Activated CD4-positive, alpha-beta T cell treated with anti-CD3 and anti-CD28 coated beads for 48 hours (primary cell): Measurements from ENCODE around the gene KCNA2.

ENCODE experiments used
- DNase-seq: peaks from one replicate; pipeline ENCODE4 v3.0.0-alpha.2; 2020

The KCNA2 gene

DNA sequence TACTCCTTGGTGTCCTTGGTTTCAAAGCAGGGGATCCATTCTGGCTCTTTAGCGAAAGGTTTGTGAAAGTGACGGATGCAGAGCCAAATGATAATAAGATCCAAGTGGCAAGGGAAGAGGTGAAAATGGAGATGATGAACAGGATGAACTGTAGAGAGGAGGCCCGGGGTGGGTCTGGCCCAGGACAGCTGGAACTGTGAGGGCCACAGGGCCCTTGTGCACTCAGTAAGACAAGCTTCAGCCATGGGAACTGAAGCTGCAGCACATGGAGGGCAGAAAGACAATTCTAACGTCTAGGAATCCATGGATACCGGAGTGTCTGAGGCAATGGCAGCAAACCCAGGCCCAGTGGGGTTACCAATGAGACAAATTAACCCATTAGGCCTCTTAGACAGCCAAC, 4.8 kb downstream of the KCNA2 start:
- DNase-seq: no peak

DNA sequence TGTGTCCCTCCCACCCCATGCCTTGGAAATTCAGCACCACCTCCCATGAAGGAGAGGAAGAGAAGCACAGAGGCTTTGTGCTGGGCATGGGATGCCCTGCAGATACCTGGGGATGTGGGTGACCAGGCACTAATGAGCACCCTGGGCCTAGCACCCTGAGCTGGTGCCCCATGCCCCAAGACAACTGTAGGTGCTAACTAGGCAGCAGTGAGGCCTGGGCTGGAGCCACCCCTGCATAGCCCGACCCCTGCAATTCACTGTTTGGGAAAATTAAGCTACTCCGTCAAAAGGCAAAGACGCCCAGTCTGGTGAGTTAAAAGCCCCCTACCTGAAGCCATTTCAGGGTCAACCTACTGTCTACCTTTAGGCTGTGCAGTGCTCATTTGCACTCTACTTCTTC, 5.4 kb downstream of the KCNA2 start:
- no peak for DNase-seq

DNA sequence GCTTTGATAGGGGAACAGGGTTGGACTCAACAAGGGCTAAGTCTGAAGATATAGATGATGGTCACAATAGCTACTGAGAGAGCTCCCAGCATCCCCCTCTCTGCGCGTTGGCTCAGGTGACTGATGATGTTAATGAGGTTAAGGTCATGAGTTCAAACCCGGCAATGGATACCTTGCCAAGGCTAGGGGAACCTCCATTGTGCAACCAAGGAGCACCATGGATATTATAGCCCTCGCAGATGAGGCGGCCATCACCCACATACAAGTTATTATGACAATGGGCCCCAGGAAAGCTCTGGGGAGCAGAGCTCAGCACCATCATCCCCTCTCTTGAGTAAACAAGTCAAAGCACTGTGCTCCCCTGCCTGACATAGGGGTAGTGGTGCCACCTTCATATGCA, 8.2 kb downstream of the KCNA2 start:
- no peak for DNase-seq

DNA sequence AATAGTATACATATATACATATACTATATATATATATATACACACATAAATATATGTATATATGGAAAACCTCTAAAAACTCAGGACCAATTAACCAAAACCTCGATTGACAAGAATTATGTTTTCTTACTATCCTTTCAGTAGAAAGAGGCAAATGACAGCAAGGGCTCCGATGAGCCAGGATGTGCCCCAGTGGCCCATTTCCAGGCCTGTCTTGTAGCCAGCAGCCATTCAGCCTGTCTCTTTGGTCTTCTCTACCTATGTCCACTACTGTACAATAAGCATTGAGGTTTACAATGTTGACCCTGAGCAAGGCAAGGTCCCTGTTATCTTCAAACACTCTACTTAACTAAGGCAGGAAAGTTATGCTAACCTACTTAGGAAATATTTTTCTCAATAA, 9.8 kb downstream of the KCNA2 start:
- DNase-seq: no peak

DNA sequence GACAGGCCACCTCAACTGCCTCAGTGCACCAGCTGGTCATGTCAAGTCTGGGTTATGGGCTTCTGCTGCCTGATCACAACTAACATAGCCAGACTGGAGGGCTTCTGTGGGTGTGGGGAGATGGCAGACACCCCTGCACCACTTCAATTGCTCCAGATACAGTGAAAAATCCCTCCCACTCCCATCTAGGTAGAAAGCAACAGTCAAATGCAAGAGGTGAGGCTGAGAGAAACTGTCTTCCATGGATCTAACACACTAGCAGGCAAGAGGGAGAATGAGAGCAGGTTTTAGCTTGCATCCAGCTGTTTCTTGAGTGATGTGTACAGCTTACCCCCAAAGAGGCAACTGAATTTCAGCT, 10.8 kb downstream of the KCNA2 start:
- DNase-seq: no peak

DNA sequence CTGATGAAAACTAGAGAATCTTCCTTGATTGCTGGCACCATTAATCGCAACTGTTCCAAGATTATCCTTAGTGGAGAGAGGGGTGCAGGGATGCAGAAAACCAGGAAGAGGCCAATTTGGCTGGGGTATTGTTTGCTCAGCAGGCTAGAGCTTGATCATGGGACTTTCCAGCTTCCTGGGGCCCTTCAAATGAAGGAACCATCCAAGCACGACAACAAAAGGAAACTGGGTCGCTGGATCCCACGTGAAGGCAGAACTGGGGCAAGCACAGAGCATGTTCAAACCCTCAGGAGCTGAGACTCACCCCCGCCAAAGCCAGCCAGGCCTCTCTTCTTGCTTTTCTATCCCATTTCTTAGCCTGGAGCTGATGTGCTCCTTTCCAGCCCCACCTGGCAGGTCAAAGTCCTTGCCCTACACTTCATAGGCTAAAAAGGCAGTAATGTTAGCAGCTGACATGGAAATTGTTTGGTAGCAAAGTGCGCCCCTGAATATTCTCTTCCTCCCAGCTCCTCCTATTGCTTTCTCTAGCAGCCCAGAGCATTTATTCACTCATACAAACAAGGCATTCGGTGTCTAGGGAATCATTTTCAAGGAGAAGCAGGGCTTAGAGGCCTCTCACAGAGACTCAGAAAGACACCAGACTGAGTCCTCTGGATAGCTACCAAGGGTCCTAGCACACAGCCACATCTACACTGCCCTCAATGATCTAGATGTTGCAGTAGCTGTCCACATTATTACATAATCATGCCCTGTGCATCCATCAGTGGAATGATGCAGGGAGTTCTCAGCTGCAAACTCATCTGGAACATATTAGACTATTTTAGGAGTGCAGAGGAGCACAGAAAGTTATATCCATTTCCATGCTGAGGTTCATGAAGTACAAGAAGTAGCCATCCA, 11.5 kb downstream of the KCNA2 start:
- DNase-seq: no peak

DNA sequence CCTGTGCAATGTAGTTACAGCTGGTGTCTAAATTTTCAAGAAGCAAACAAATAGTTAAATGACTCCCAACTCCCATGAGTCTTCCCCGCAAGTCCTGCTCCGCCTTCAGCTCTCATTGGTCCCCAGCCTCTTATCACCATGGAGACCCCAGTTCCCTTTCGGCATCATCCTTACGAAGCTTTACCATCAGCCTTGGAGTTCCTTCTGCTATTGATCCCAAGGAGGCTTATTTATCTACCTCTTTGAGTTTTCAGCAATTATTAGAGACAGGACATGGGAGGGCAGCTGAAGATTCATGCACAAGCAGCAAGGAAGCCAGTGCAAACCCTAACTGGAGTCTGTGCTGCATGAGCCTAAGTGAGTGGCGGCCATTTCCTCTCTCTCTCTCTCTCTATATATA, 12.3 kb downstream of the KCNA2 start:
- DNase-seq: no peak

DNA sequence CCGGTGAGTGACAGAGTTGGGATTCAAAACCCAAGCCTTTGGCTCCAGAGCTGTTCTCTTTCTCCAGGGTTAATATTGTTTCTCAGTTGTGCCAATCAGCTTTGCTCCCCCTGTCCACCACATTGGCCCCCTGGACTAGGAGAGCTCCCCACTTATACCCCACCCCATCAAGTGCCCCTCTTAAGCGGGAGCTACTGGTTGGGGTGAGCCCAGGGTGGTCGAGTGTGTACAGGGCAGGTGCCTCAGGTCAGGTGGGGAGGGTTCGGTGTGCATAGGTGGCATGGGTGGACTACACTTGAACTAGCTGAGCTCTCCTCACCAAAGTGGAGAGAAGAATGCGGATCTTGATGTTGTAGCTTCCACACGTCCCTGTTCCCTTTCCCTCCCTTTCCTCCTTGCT, 14.2 kb downstream of the KCNA2 start:
- no peak for DNase-seq

DNA sequence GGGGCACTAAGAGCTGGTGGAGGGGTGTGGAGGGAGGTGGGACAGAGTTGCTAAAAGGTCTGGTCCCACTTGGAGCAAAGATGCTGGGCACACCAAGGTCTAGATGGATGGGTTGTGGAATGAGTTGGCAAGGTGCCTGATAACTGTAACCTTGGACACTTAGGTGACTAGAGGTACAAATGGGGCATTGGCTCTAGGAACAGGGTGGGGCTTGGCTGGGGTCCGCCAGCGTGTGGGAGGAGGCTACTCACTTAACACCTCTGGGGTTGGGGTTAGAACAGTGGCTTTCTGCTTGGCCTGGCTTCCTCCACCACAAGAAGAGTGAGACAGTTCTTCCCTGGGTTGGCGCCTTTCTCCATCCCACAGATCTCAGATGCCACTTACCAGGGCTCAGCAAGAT, 17.2 kb downstream of the KCNA2 start:
- no peak for DNase-seq

DNA sequence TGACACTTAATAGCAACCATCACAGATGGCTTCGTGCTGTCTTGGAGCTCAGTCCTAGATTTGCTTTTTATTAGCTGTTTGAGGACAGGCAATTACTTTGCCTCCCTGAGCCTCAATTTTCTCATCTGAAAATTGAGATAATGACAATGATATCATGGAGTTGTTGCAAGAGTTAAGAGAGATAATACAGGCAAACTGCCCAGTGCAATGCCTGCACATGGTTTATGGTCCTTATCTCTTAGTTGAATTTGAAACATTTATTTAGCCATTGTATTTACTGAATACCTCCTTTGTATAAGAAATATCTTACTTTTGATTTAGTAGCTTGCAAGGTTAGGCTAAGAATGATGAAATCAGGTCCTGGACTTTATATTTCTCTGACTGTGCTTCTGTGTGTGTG, 17.7 kb downstream of the KCNA2 start:
- DNase-seq: no peak

DNA sequence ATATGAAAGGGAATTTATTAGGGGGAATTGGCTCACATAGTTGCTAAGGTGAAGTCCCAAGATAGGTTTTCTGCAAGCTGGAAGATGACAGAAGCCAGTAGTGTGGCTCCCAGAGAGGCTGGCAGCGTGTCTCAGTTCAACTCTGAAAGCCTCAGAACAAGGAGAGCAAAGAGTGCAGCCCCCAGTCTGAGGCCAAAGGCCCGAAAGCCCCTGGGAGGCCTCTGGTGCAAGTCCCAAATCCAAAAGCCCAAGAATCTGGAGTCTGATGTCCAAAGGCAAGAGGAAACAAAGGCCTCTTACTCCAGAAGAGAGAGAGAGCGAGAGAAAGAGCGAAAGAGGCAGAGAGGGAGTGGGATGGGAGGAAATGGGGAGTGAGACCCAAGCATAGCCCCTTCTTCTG, 18.3 kb downstream of the KCNA2 start:
- no peak for DNase-seq

DNA sequence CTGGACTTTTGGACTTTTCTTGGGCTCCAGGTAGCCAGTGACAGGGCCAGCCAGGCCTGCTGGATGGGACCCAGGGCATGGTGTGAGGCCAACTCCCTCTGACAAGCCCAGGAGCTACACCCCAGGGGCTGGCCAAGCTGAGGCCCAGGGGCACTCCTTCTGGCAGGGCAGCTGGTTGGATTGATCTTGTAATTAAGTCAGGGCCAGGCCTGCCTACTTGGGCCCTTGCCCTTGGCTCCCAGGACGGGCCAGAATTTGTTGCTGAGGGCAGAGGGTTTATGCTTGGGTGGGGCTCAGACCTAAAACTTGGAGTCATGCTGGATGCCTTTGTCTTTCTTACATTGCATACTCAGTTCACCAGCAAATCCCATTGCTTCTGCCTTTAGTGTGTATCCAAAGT, 20.7 kb downstream of the KCNA2 start:
- no peak for DNase-seq

DNA sequence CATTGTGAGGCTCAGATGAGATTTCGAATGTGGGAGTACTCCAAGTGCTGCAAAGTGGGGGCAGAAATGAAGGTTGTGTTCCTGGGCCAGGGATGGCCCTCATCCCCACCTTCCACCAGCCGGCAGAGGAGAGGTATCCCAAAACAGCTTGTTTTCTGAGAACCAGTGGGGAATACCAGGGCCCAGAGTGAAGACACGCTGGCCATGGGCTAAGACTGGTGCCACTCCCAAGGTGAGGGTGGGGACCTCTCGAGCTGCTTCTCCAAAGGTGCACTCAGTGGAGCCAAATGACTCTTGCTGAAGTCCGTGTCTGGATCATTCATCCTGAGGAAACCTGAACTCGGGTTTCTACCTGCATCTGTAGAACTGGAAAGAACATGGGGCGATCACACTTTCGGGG, 22.1 kb downstream of the KCNA2 start:
- no peak for DNase-seq

DNA sequence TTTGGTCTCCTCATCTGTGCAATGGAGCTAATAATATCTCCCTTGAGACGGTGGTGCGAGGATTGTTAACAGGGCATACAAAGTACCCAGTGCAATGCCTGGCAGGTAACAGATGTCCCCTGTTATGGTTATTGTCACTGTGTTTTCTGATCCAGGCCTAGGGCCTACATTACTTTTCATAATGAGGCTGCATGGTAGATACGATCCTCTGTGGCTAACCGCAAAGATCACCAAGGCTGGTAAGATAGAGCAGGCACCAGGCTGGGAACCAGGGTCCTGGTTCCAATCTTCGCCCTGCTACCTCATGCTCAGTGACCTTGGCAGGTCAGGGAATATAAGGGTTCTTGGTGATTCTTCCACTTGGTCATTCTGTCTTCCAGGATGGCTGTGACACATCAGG, 22.7 kb downstream of the KCNA2 start:
- no peak for DNase-seq

DNA sequence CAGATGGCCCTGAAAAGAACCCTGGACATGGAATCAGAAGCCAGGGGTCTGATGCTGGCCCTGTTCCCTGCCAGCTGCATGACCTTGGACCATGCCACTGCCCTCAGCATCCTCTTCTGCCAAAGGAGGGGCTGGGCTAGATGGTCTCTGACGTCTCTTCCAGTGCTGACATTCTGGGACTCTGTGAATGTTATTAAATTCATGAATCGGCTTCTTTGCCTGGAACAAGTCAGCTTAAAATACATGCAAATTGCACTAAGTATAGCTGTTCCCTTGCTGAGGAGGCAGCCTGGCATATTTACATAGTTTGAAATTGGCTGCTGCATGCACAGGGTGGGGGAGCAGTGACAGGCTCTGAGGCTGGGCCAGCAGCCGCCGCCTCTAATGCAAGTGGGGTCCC, 23.8 kb downstream of the KCNA2 start:
- no peak for DNase-seq

DNA sequence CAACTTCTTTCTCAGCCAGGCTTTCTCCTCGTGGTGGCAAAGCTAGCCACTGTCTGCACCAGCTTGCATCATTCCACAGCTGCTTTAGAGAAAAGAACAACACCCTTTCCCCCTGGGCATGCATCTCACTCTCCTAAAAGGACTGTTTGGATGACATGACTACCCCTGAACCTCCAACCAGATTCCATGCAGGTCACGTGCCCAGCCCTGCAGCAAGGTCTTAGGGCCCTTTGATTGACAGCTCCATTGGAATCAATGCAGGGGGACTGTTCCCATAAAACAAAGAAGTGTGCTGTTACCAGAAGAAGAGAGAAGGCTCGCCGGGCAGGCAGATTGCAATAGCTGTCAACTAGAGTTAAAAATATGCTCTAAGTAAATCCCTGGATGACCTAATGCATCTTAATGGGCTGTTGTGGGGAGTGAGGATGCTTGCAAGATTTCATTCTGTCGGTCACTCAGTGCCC, 24.4 kb downstream of the KCNA2 start:
- no peak for DNase-seq

DNA sequence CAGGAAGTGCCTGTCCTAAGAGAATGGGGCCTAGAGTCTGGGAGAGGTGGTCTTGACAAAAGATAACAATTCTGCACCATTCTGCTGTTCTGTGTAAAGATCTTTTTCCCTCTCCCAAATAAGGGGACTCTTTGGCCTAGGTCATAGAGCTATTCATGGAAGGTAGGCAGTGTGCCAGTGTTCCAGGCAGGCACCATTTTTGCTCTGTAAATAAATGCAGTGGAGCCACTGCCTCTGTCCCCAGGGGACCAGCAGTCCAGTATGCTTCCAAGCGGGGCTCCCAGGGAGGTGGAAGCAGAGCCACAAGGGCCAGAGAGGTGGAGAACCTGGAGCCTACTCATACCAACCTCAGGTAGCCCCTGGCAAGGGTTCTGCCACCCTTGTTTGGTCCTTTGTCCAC, 25.9 kb downstream of the KCNA2 start:
- no peak for DNase-seq

DNA sequence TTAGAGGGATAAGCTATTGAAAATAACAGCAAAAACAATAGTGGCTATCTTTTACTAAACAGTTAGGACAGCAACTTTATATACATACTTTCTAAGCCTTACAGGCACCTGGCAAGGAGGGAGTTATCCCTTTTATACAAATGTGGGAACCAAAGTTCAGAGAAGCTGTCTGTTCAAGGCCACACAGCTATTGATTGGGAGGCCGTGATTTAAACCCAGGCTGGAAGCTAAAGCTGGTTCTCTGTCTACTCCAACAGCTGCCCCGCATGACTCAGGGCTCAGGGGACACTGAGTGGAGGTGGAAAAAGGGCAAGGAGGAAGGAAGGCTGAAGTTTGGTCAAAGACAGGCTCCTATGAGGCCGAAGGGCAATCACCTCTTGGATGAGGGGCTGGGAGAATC, 26.7 kb downstream of the KCNA2 start:
- no peak for DNase-seq

DNA sequence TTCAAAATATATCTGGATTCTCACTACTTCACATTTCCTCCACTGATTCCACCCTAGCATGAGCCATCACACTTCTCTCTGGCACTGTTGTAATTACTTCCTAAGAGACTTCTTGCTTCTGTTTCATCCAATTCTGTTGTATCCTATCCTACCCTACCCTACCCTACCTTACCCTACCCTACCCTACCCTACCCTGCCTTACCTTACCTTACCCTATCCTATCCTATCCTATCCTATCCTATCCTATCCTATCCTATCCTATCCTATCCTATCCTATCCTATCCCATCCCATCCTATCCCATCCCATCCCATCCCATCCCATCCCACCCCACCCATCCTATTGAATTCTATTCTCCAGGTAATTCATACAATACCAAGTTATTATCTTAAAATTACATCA, 29.7 kb downstream of the KCNA2 start:
- DNase-seq: no peak

DNA sequence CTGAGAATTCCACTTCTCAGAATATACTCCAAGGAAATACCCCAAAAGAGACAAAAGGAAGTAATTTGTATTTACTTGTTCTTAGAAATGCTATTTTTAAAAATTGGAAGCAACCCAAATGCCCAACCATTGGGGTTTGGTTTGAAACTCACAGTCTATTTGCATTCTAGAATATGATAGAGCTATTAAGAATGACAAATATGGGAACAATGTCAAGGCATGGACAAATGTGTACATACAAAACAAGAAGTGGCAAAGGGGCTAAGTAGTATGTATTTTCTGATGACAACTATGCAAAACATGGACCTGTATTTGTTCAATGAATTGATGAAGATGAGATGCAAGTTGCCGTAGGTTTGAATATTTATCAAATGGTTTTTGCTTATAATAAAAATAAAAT, 32.8 kb downstream of the KCNA2 start:
- no peak for DNase-seq

DNA sequence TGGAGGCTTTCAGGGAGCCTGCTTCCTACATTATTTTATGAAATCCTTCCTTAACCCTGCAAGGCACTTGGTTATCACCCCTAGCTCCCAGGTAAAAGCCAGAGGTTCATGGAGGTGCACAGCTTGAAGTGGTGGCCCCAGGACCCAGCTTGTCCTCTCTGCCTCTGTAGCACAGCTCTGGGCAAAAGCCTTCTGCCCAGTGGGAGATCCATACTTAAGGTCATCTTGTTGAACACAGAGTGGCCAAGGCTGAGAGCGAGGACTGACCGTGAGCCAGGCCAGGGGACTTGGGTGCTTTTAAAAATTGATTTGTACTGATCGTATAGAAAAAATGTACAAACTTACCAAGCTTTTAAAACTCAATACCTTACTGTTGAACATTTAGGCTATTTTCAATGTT, 33.4 kb downstream of the KCNA2 start:
- DNase-seq: no peak

DNA sequence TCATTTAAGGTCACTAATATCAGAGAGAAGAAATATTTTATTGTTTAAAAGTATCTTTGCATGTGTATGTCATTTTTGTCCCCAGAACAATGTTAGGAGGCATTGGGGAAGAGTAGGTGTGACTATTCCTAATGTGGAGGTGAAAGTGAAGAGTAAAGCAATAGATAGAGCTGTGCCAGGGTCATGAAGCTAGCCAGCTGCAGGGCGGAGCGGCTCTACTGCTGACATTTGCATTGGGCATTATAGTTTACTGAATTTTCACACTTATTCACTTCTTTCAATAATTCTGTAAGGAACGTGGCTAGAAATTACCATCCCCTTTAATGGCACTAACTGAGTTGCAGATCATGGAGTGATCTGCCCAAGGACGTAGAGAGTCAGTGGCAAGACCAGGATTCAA, 35.3 kb downstream of the KCNA2 start:
- DNase-seq: no peak

DNA sequence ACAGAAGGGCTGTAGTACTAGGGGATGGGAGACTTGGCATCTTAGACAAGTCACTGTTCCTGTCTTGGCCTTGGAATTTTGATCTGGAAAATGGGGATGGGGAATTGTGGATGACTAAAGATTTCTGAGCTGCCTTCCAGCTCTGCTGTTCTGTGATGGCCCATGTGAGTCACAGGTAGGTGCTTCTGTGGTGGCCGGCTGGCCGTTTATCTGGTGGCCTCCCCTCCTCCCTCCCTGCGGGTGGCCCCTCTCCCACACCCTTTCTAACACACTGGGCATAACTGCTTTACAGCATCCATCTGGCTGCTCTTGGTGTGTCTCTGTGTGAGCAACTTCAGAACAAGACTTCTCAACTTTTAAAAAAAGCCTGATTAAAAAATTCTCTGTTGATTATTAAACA, 35.9 kb downstream of the KCNA2 start:
- DNase-seq: no peak

DNA sequence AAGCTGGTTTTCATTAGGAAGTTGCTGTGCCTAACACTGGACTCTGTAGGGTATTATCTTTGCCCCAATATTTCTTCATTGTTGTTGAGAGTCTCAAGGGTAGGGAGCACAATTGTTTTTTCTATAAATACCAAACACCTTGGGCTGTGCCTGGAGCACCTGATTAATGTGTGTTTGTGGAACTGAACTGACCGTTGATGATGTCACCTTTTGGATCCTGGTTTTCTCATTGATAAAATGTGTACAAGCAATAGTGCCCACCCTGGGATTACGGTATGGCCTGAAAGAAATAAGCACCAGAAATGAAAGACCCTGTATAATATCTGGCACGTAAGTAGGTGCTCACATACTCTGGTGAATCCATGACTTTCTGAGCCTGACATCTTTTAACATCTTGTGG, 39.3 kb downstream of the KCNA2 start:
- DNase-seq: no peak

DNA sequence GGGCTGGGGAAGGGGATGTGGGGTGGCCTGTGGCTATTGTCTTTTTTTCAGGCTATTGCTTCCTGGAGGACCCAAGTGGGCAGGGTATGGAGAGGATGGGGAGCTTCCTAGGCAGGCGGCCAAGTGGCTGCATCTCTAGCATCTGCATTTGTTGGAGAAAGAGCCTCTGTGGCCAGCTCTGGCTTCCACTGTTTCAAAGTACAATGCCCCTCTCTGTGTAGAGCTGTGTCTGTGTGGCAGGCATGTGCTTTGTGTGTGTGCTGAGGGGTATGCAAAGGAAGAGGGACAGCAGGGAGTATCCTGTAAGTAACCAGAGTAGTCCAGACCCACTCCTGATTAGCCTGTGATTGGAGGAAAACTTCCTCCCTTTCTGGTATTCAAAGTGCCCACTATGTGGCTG, 40.6 kb downstream of the KCNA2 start:
- no peak for DNase-seq
